ENCODE data around the gene GNGT2. TPM values are rescaled to one million over a fixed set of nuclear protein-coding genes. Genes with fewer than 3 reads are reported as not detected.

GNGT2 gene
- total RNA-seq, 3 donors from 2014 or later = 0.48 to 0.66 TPM; not detected in 1

GRCh38 chr17:49234509-49235080 is 24.2 kb upstream of the GNGT2 start:
- peaks cover 0 to 14% of the 10 kb centered on the region in 2 donors for H3K27me3 ChIP-seq
- no peak for TF ChIP-seq POLR2A (IDR thresholded peaks at IDR 0.05)
- TF ChIP-seq CTCF (IDR thresholded peaks at IDR 0.05) = no peak
- no peak for TF ChIP-seq POLR2AphosphoS5 (IDR thresholded peaks at IDR 0.05)
- no peak overlapping the region for H3K27ac ChIP-seq
- intact Hi-C loops (cut with DNase I; ENCODE audit: low total_unique reads) = no loop called here
- no peak overlapping the region for H3K4me3 ChIP-seq
- DNase-seq (ENCODE audit: low spot score in 2 of 2) = no peak
- no peaks in the 10 kb centered on the region for H3K36me3 ChIP-seq
- H3K4me1 ChIP-seq = peaks cover 0 to 4% of the 10 kb centered on the region in 2 donors
- H3K9me3 ChIP-seq = no peaks in the 10 kb centered on the region

- Histone ChIP-seq H3K27me3 (peaks cover 0 to 19% of the 10 kb centered on the region in 2 donors), H3K4me1 (peaks cover 0 to 4% of the 10 kb centered on the region in 2 donors), H3K27ac (no peak overlapping the region), H3K9me3 (no peaks in the 10 kb centered on the region), H3K4me3 (peak overlapping the region in 1 of 3 donors; percentile 77), H3K36me3 (no peaks in the 10 kb centered on the region)
- no peak for DNase-seq (ENCODE audit: low spot score in 2 of 2)
- TF ChIP-seq CTCF (IDR thresholded peaks at IDR 0.05) = no peak
- no peak for TF ChIP-seq POLR2AphosphoS5 (IDR thresholded peaks at IDR 0.05)
- no peak for TF ChIP-seq POLR2A (IDR thresholded peaks at IDR 0.05)
- intact Hi-C loops (cut with DNase I; ENCODE audit: low total_unique reads) = no loop called here
Measured at GRCh38 chr17:49231563-49231894, 21.2 kb upstream of the GNGT2 start.

- intact Hi-C loops (cut with DNase I; ENCODE audit: low total_unique reads) = no loop called here
- Histone ChIP-seq H3K27ac (no peak within 1 kb of the TSS), H3K27me3 (peaks cover 0 to 26% of the 10 kb centered on the region in 2 donors), H3K4me3 (peak within 1 kb of the TSS; percentile 47 to 77 (median 51)), H3K4me1 (peaks cover 0 to 4% of the 10 kb centered on the region in 2 donors), H3K36me3 (no peaks in the 10 kb centered on the region), H3K9me3 (no peaks in the 10 kb centered on the region)
- peak in 1 of 2 donors; percentile 66 for DNase-seq (ENCODE audit: low spot score in 2 of 2)
- TF ChIP-seq CTCF (IDR thresholded peaks at IDR 0.05) (no peak), POLR2AphosphoS5 (IDR thresholded peaks at IDR 0.05) (no peak), POLR2A (IDR thresholded peaks at IDR 0.05) (no peak)
Measured at GRCh38 chr17:49230636-49231562, 20.5 kb upstream of the GNGT2 start, which contains the start of gene PHOSPHO1. TSS of gene PHOSPHO1 (minus strand) at chr17:49230787. CDS start at chr17:49226691, 4,096 bp downstream.

- Histone ChIP-seq H3K9me3 (no peaks in the 10 kb centered on the region), H3K27ac (no peak overlapping the region), H3K27me3 (peaks cover 0 to 35% of the 10 kb centered on the region in 2 donors), H3K36me3 (no peaks in the 10 kb centered on the region), H3K4me3 (peak overlapping the region; percentile 47 to 77 (median 51)), H3K4me1 (peaks cover 0 to 4% of the 10 kb centered on the region in 2 donors)
- intact Hi-C loops (cut with DNase I; ENCODE audit: low total_unique reads) = loop anchor here (5.0 kb wide), 1 partner anchor 923 kb away; no protein-coding TSS in a partner anchor
- no peak for DNase-seq (ENCODE audit: low spot score in 2 of 2)
- TF ChIP-seq POLR2AphosphoS5 (IDR thresholded peaks at IDR 0.05) (no peak), CTCF (IDR thresholded peaks at IDR 0.05) (no peak), POLR2A (IDR thresholded peaks at IDR 0.05) (no peak)
Measured at GRCh38 chr17:49229805-49230600, 19.6 kb upstream of the GNGT2 start.
